H9 (cell line): Measurements from ENCODE around the gene OXLD1. TPM values are rescaled to one million over a fixed set of nuclear protein-coding genes. Genes with fewer than 3 reads are reported as not detected.

Source experiments
- DNase-seq: peaks from one replicate; pipeline ENCODE4 v3.0.0-alpha.2; 2017
- H2AFZ ChIP-seq: one replicate; pipeline ENCODE4 v1.6.1; 2013; ENCODE audit warnings: mild to moderate bottlenecking, low read length, control low read depth, moderate library complexity
- H2AK5ac ChIP-seq: 2 replicates; pipeline ENCODE4 v1.6.1; 2013; ENCODE audit warnings: low read length, control low read depth, mixed read lengths; ENCODE audit not compliant: insufficient read length
- H2BK120ac ChIP-seq: one replicate; pipeline ENCODE4 v1.6.1; 2013; ENCODE audit warnings: low read depth, mild to moderate bottlenecking, low read length, control low read depth, inconsistent platforms; ENCODE audit not compliant: poor library complexity, severe bottlenecking
- H2BK12ac ChIP-seq: 2 replicates; pipeline ENCODE4 v1.6.1; 2013; ENCODE audit warnings: low read length, control low read depth, mixed read lengths, low read depth; ENCODE audit not compliant: insufficient read length
- H2BK15ac ChIP-seq: 2 replicates; pipeline ENCODE4 v1.6.1; 2013; ENCODE audit warnings: low read depth, low read length, control low read depth
- H2BK20ac ChIP-seq: one replicate; pipeline ENCODE4 v1.6.1; 2013; ENCODE audit warnings: low read depth, mild to moderate bottlenecking, low read length, control low read depth, inconsistent platforms; ENCODE audit not compliant: poor library complexity, severe bottlenecking
- H2BK5ac ChIP-seq: 2 replicates; pipeline ENCODE4 v1.6.1; 2013; ENCODE audit warnings: low read length, control low read depth, mixed read lengths; ENCODE audit not compliant: insufficient read length
- H3K14ac ChIP-seq: 2 replicates; pipeline ENCODE4 v1.6.1; 2013; ENCODE audit warnings: low read length, control low read depth; ENCODE audit not compliant: insufficient read depth
- H3K18ac ChIP-seq: 2 replicates; pipeline ENCODE4 v1.6.1; 2013; ENCODE audit warnings: low read depth, mild to moderate bottlenecking, mixed read lengths, low read length, control low read depth; ENCODE audit not compliant: insufficient read length
- H3K23ac ChIP-seq: 2 replicates; pipeline ENCODE4 v1.6.1; 2013; ENCODE audit warnings: low read length, control low read depth, mixed read lengths, low read depth; ENCODE audit not compliant: insufficient read length
- H3K23me2 ChIP-seq: 2 replicates; pipeline ENCODE4 v1.6.1; 2013; ENCODE audit warnings: low read depth, mild to moderate bottlenecking, mixed read lengths, low read length, control low read depth; ENCODE audit not compliant: insufficient read length, poor library complexity, severe bottlenecking
- H3K27ac ChIP-seq: 2 replicates; pipeline ENCODE4 v1.5.1; 2013; ENCODE audit warnings: low read length, control low read depth, mixed read lengths, low read depth; ENCODE audit not compliant: insufficient read length
- H3K27me3 ChIP-seq: 2 replicates; pipeline ENCODE4 v1.6.1; 2013; ENCODE audit warnings: low read length, control low read depth, inconsistent platforms; ENCODE audit not compliant: insufficient read depth
- H3K4ac ChIP-seq: 2 replicates; pipeline ENCODE4 v1.6.1; 2013; ENCODE audit warnings: low read depth, mild to moderate bottlenecking, control low read depth, inconsistent platforms, low read length, moderate library complexity
- H3K4me1 ChIP-seq: 2 replicates; pipeline ENCODE4 v1.6.1; 2013; ENCODE audit warnings: low read length, control low read depth, inconsistent platforms; ENCODE audit not compliant: insufficient read depth
- H3K4me2 ChIP-seq: 2 replicates; pipeline ENCODE4 v1.6.1; 2013; ENCODE audit warnings: low read length, control low read depth, mixed read lengths; ENCODE audit not compliant: insufficient read length, insufficient read depth
- H3K56ac ChIP-seq: 2 replicates; pipeline ENCODE4 v1.6.1; 2013; ENCODE audit warnings: low read depth, mild to moderate bottlenecking, mixed read lengths, low read length, control low read depth; ENCODE audit not compliant: insufficient read length
- H3K79me1 ChIP-seq: 2 replicates; pipeline ENCODE4 v1.6.1; 2013; ENCODE audit warnings: low read depth, mild to moderate bottlenecking, moderate library complexity, low read length, control low read depth, inconsistent platforms; ENCODE audit not compliant: insufficient read depth, poor library complexity, severe bottlenecking
- H3K79me2 ChIP-seq: 2 replicates; pipeline ENCODE4 v1.6.1; 2013; ENCODE audit warnings: low read length, control low read depth, inconsistent platforms; ENCODE audit not compliant: insufficient read depth
- H3K9ac ChIP-seq: 2 replicates; pipeline ENCODE4 v1.6.1; 2013; ENCODE audit warnings: low read length, control low read depth, mixed read lengths; ENCODE audit not compliant: insufficient read length; ENCODE audit errors: extremely low read depth
- H3K9me3 ChIP-seq: one replicate; pipeline ENCODE4 v1.6.1; 2013; ENCODE audit warnings: low read depth, low read length, inconsistent platforms; ENCODE audit not compliant: control insufficient read depth
- H3T11ph ChIP-seq: one replicate; pipeline ENCODE4 v1.6.1; 2013; ENCODE audit warnings: mild to moderate bottlenecking, low read length, control low read depth, inconsistent platforms
- H4K20me1 ChIP-seq: one replicate; pipeline ENCODE4 v1.6.1; 2013; ENCODE audit not compliant: control insufficient read depth, insufficient read length, insufficient read depth
- H4K5ac ChIP-seq: 2 replicates; pipeline ENCODE4 v1.6.1; 2013; ENCODE audit warnings: low read depth, mild to moderate bottlenecking, mixed read lengths, low read length, control low read depth; ENCODE audit not compliant: insufficient read length
- H4K8ac ChIP-seq: replicated peaks from 2 replicates; pipeline ENCODE4 v1.6.1; 2013; ENCODE audit warnings: low read length, control low read depth, mixed read lengths, low read depth; ENCODE audit not compliant: insufficient read length
- H4K91ac ChIP-seq: 2 replicates; pipeline ENCODE4 v1.6.1; 2013; ENCODE audit warnings: low read depth, mild to moderate bottlenecking, moderate library complexity, mixed read lengths, low read length, control low read depth; ENCODE audit not compliant: insufficient read length
- H3K27ac Mint-ChIP-seq, 3 experiments: 2 replicates in 2 of 3; 3 replicates in 1 of 3; pipeline ENCODE4 v1.8.0; 2020 to 2021; ENCODE audit warnings: mixed read lengths in 3 of 3, mild to moderate bottlenecking in 1 of 3, moderate library complexity in 1 of 3
- H3K27me3 Mint-ChIP-seq: 2 replicates; pipeline ENCODE4 v1.8.0; 2021; ENCODE audit warnings: low read depth, mild to moderate bottlenecking, moderate library complexity, mixed read lengths
- H3K36me3 Mint-ChIP-seq, 3 experiments: 2 replicates in 2 of 3; 3 replicates in 1 of 3; pipeline ENCODE4 v1.8.0; 2020 to 2021; ENCODE audit warnings: low read depth in 3 of 3, mixed read lengths in 3 of 3; ENCODE audit not compliant: insufficient read depth in 1 of 3
- H3K4me1 Mint-ChIP-seq, 2 experiments: 2 replicates each; pipeline ENCODE4 v1.8.0; 2020; ENCODE audit warnings: mixed read lengths in 2 of 2
- H3K4me3 Mint-ChIP-seq, 2 experiments: 2 replicates in 1 of 2; 3 replicates in 1 of 2; pipeline ENCODE4 v1.8.0; 2020 to 2021; ENCODE audit warnings: mild to moderate bottlenecking in 2 of 2, mixed read lengths in 2 of 2, moderate library complexity in 1 of 2
- H3K9me3 Mint-ChIP-seq, 2 experiments: 2 replicates in 1 of 2; 3 replicates in 1 of 2; pipeline ENCODE4 v1.8.0; 2020; ENCODE audit warnings: mild to moderate bottlenecking in 2 of 2, mixed read lengths in 2 of 2, moderate library complexity in 1 of 2
- CTCF ChIP-seq: fragments of 200-600 bp; sonication (generic); conservative IDR thresholded peaks from 3 replicates; pipeline ENCODE4 v1.8.0; 2021; ENCODE audit warnings: antibody characterized with exemption, mild to moderate bottlenecking
- WGBS: extraction: QIAGEN DNeasy Blood & Tissue Kit; methylation state at CpG from one replicate; pipeline ENCODE4 v1.1.7; 2013; ENCODE audit warnings: missing lambda C conversion rate, low lambda C conversion rate, mixed read lengths; ENCODE audit not compliant: insufficient read length; ENCODE audit errors: extremely low coverage; 5-methylcytosine and 5-hydroxymethylcytosine counted together
- total RNA-seq: library from RNA; stranded (reverse); gene quantifications from 2 replicates; pipeline ENCODE4 v1.2.1, GENCODE V29; 2021

The OXLD1 gene
- total RNA-seq, 1 experiment from 2014 or later, result 25.0 TPM

GRCh38 chr17:81680150-81680549, 13.7 kb upstream of the OXLD1 start:
- no peak for TF ChIP-seq CTCF
- Histone ChIP-seq H4K5ac (no peak overlapping the region), H2BK15ac (no peak overlapping the region), H3K4ac (no peak overlapping the region), H3K79me1 (peaks cover 8% of the 10 kb centered on the region), H4K20me1 (no peaks in the 10 kb centered on the region), H3K4me1 (no peaks in the 10 kb centered on the region), H2BK20ac (no peak overlapping the region), H4K8ac (no peak overlapping the region), H3K27me3 (no peaks in the 10 kb centered on the region), H3K14ac (no peak overlapping the region), H2BK5ac (no peak overlapping the region), H2AFZ (no peak overlapping the region), H3K79me2 (peaks cover 9% of the 10 kb centered on the region; the same call in 1 of the 2 replicates), H3K9ac (no peak overlapping the region), H3K4me2 (no peak overlapping the region), H2BK120ac (no peak overlapping the region), H3K18ac (no peak overlapping the region), H2AK5ac (no peak overlapping the region), H4K91ac (no peak overlapping the region), H3K23ac (no peak overlapping the region), H3K27ac (no peak overlapping the region), H2BK12ac (no peak overlapping the region), H3T11ph (no peak overlapping the region), H3K56ac (no peak overlapping the region), H3K9me3 (no peaks in the 10 kb centered on the region), H3K23me2 (peaks cover 10% of the 10 kb centered on the region)
- Mint-ChIP-seq H3K36me3 (peaks cover 0 to 16% (median 8%) of the 10 kb centered on the region in 3 experiments; a peak in 6 of 7 replicates), H3K9me3 (no peaks in the 10 kb centered on the region), H3K27ac (no peak overlapping the region), H3K27me3 (no peaks in the 10 kb centered on the region; the same call in 1 of the 2 replicates), H3K4me1 (peaks cover 16 to 18% of the 10 kb centered on the region in 2 experiments), H3K4me3 (no peak overlapping the region)
- no peak for DNase-seq
- no CpG with 5 or more reads among the region's 11 CpGs for WGBS
